SK-N-MC (cell line): ENCODE measurements around the gene WWC1.

Experiments used
- EZH2 ChIP-seq: fragments of 200-600 bp; sonication (generic); IDR thresholded peaks from one replicate; pipeline ENCODE4 v1.6.1; 2017; ENCODE audit warnings: antibody characterized with exemption
- FOXP2 ChIP-seq: optimal IDR thresholded peaks from 2 replicates; pipeline ENCODE3; 2011; ENCODE audit warnings: mild to moderate bottlenecking, moderate library complexity; ENCODE audit not compliant: insufficient read depth; ENCODE audit errors: extremely low read length, control extremely low read depth
- POLR2AphosphoS5 ChIP-seq: IDR thresholded peaks from 2 replicates; pipeline ENCODE4 v1.6.1; 2012; ENCODE audit warnings: mild to moderate bottlenecking, low read depth, low read length, borderline replicate concordance

DNA sequence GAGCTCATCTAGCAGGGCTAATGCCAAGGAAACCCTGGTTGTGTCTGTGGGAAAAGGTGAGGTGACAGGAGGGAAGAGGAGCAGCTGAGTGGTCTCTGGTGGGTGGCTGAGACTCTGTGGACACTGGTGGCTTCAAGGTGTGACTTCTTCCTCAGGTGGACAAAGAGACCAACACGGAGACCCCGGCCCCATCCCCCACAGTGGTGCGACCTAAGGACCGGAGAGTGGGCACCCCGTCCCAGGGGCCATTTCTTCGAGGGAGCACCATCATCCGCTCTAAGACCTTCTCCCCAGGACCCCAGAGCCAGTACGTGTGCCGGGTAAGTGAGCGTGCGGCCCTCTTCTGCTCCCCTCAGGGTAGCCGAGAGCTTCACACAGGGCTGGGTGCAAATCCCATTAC is 163.8 kb downstream of the WWC1 start:
- no peak for TF ChIP-seq POLR2AphosphoS5
- TF ChIP-seq FOXP2, result no peak
- TF ChIP-seq EZH2, result no peak
